NCI-H1694 treated with DMSO at 0.1 percent for 48 hours (cell line): Measurements from ENCODE around the gene RAD51C.
"Not testable (repeated sequence)": the region's sequence is repeated elsewhere in the genome, so short reads cannot be mapped to it uniquely, and the experiment has no call there.

Experiments
- DNase-seq: peaks from one replicate; lab custom pipeline; 2025; lab: John Stamatoyannopoulos, UW

RAD51C gene

DNA sequence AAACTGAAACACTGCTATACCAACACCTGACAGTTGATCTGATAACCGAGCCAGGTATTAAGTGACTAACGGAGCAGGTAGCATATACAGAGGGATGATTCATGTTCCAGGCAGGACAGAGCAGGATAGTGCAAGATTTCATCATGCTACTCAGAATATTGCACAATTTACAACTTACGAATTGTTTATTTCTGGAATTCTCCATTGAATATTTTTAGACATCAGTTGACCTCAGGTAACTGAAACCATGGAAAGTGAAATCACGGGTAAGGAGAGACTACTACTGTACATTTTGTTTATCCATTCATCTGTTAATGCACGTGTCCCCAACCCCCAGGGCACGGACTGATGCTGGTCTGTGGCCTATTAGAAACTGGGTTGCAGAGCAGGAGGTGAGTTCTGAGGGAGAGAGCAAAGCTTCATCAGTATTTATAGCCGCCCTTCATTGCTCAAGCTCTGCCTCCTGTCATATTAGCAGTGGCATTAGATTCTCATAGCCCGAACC, 48.8 kb downstream of the RAD51C start:
- no peak for DNase-seq

DNA sequence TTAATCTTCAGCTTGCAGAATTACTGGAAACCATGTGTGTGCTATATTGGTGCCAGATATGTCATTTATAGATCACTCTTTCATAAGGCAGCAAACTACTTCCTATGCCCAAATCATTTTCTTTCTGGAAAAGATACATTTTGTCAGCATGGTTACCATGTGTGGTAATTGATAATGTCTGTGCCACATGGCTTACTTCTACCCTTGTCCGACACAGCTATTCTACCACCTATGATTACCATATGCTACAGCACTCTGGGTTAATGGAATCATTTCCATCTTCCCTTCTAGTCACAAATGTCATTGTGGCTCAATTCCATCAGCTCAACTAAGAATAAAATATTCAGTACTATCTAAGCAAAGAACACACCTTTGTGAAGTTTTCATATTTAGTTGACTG, 55.3 kb downstream of the RAD51C start:
- DNase-seq, result no peak

DNA sequence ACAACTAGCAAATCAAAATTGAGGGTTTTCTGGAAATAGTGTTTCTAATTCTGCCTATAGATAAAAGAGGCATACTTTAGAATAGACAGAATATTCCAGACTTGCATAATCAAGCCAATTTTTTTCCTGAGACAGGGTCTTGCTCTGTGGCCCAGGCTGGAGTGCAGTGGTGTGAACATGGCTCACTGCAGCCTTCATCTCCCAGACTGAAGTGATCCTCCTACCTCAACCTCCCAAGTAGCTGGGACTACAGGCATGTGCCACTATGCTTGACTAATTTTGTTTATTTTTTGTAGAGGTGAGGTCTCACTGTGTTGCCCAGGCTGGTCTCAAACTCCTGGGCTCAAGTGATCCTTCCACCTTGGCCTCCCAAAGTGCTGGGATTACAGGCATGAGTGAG, 57.2 kb downstream of the RAD51C start:
- not testable (repeated sequence) for DNase-seq

DNA sequence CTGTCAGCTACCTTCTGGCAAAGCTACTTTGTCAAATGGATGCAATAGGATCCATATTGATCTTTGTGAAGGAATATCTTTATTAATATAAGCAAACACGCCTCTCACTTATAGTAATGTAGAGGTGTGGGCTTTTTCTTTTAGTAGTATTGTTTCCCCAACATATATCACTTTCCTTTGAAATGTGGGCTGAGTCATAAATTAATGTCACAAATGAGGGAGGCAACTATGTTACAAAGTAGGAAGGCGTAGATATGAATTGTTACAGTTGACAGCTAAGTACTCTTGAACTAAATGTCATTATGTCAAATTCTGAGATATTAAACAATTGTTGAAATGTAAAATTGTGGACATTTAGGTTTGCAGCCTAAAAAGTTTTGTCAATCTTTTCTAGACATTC, 60.6 kb downstream of the RAD51C start:
- DNase-seq, result no peak

DNA sequence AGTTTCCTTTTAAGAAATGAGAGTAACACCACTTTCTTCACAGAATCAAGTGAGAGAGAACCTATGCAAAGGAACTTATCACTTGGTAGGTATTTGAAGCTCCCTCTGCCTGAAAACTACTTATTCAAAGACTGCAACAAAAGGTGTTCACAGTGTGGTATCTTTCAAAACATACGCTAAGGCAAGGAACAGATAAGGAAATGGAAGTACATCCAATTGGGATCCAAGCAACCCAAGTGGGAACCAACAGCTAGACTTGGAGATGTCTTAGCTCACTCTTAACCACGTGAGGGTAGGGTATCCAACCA, 62.8 kb downstream of the RAD51C start:
- no peak for DNase-seq

DNA sequence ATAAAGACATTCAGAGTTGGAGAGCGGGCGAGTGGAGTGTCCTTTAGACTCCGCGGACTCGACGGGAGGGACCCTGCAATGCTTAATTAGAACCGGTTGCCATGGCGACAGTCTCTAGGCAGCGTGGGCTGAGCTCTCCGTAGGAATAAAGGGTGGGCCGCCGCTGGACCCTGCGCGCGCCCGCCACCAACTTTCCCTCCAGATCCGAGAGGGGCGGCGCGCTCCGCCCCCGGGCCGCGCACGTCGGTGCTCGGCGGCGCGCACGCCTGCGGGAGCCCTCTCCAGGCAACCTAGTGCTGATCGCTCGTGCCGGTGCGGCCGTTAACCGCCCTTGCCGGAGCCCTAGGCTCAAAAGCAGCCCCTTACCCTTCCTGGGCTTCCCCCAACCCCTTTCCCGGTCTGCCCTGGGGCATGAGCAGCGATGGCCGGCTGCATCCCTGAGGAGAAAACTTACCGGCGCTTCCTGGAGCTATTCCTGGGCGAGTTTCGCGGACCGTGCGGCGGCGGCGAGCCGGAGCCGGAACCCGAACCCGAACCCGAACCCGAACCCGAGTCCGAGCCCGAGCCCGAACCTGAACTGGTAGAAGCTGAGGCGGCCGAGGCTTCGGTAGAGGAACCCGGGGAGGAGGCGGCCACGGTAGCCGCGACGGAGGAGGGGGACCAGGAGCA, 63.3 kb downstream of the RAD51C start, which contains the start of gene PPM1E:
PPM1E (plus strand) TSS at position 278 of the 669 bp plus-strand sequence.
- DNase-seq, result peak; percentile 84

DNA sequence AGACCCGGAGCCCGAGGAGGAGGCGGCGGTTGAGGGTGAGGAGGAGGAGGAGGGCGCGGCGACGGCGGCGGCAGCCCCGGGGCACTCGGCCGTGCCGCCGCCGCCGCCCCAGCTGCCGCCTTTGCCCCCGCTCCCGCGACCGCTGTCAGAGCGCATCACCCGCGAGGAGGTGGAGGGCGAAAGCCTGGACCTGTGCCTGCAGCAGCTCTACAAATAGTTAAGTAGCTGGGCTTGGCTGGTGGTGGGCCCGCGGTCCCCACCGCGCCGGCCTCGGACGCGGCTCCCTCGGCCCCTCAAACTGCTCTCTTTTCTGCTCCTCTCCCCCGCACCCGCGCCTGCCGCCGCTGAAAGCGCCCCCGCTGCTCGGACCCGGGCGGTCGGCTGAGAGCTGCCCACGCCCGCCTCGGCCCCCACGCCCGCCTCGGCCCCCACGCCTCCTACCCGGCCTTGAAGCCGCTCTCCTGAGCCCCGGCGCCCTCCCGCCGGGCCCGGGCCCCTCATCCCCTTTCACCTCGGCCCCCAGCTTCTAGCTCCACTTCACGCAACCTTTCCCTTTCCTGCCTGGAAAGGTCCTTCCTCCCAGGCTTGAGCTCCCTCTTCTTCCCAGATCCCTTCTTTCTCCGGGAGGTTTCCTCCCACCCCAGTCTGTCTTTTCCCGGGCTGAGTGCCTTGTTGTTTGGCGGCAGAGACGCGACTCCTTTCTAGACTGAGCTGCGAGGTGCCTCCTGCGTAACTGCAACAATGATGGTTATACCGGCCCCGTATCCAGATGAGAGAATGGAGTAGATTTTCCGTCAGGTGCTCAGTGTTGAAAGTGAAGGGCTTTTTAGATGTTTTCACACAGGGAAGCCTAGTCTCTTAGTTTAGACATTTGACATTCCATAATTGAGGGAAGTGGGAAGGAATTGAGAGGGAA, 64.1 kb downstream of the RAD51C start:
- peak; percentile 34 for DNase-seq

DNA sequence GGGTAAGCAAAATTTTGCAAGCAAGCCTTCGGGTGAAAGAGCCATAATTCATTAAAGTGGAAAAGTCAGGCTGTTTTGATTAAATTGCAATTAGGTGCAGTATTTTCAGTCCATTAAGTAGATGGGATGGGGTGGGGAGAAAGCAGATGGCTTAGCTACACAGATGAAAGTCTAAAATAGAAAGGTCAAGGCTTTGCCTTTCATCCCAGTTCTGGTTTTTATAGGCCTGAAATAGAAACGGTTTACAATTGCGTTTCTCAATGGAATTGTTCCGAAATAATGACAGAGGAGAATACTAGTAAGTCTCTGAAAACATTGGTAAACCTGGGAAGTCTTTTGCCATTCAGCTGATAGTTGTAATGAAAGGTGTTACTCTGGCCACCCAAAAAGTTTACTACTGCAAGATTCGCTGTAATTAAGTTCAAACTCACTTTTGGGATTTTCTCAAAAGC, 64.8 kb downstream of the RAD51C start:
- DNase-seq, result peak; percentile 34

DNA sequence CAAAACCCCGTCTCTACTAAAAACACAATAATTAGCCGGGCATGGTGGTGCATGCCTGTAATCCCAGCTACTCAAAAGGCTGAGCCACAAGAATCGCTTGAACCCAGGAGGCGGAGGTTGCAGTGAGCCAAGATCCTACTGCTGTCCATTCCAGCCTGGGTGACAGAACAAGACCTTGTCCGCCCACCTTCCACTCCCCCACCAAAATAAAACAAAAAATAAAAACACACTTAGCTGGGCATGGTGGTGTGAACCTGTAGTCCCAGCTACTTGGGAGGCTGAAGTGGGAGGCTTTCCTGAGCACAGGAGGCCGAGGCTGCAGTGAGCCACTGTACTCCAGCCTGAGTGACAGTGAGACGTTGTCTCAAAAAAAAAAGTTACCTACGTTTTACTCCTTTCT, 66.5 kb downstream of the RAD51C start:
- DNase-seq, result no peak

DNA sequence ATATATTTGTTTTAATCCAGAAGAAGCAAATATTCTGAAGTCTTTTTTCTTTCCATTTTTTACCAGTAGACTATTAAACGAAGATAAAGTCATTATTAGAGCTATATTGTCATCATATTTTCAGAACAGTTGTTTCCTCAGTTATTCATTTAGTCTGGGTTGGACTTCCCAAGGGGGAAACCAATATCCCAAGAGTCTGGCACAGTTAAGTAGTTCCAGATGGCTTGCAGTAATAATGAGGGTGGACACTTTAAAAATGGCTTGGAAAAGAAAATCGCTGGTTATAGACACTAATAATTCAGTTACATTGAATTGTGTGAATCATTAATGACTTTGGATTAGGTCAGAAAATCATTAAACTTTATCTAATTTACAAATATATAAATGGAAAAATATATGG, 67.1 kb downstream of the RAD51C start:
- no peak for DNase-seq

DNA sequence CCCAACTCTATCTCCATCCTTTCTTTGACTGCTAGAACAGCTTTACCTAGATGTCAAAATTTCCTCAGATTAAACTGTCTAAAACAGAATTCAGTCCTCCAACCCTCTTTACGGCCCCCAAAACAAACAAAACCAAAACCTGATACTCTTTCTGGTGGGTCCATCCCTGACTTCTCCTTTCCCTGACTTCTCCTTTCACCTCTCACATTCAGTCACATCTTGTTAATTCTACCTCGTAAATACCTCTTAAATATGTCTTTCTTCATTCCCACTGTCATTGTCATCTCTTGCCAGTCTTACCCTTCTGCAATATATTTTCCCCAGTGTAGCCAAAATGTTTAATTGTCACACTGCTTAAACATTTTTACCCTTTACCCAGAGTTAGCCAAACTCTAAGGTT, 67.8 kb downstream of the RAD51C start:
- no peak for DNase-seq

DNA sequence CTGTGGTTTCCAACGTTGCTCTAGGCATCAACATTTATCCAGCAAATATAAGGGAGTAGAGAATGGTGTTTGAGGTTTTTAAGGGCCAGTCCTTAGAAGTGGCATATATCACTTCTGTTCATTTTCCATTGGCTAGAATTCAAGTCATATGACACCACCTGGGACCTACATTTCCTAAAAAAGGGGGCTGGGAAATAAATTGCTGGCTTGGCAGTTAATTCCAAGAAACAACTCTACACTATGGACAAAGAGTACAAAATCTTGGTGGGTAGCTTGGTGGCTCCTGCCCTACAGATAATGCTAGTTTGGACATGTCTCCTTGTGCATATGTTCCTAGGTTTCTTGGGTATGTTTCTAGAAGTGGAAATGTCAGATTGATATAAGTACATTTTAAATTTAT, 70.9 kb downstream of the RAD51C start:
- no peak for DNase-seq

DNA sequence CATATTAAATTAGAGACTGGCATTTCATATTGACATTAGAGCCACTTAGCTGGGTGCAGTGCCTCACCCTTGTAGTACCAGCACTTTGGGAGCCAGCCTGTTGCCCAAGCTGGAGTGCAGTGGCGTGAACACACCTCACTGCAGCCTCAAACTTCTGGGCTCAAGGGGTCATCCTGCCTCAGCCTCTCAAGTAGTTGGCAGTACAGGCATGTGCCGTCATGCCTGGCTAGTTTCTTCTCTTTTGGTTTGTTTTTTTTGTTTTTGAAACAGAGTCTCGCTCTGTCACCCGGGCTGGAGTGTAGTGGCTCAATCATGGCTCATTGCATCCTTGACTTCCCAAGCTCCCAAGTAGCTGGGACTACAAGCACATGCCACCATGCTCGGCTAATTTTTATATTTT, 72.0 kb downstream of the RAD51C start:
- no peak for DNase-seq

DNA sequence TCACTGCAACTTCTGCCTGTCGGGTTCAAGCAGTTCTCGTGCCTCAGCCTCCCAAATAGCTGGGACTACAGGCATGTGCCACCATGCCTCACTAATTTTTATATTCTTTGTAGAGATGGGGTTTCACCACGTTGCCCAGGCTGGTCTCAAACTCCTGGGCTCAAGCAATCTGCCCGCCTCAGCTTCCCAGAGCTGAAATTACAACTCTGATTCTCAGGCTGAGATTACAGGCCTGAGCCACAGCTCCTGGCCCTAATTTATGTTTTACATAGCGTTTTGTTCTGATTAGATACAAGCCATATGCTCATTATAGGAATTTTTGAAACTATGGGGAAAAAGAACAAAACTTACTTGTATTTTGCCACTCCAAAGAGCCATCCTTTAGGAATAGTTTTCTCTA, 86.1 kb downstream of the RAD51C start:
- not testable (repeated sequence) for DNase-seq

DNA sequence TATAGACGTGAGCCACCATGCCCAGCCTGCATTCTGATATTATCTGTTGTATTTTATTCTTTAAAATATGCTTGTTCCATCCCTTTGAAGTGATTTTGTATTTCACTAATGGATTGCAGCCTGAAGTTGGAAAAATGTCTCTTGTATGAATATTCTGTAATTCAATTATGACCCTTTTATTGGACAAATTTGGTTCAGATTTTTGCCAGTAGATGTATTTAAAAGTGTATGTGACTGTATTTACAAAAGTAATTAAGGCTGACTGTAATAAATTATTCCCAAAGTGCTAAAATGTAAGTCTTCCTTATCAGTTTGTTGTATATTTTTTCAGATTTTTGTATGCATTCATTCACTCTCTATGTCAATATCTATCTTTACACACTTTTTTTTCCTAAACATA, 87.0 kb downstream of the RAD51C start:
- DNase-seq, result no peak

DNA sequence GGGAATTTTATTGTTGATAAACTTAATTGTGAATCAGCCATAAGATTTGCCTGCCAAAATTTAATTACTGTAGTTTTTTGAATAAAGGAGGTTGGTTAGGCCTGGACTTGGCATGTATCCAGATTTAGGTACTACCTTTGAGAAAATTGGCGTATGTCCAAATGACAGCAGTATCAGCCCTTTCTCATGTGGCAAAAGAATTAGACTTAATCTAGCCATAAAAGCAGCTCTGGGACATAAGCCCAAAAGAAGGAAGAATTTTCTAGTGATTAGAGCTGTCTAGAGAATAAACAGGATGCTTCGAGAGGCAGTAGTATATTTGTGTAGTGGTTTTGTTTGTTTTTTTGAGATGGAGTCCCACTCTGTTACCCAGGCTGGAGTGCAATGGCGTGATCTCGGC, 91.0 kb downstream of the RAD51C start:
- DNase-seq, result no peak

DNA sequence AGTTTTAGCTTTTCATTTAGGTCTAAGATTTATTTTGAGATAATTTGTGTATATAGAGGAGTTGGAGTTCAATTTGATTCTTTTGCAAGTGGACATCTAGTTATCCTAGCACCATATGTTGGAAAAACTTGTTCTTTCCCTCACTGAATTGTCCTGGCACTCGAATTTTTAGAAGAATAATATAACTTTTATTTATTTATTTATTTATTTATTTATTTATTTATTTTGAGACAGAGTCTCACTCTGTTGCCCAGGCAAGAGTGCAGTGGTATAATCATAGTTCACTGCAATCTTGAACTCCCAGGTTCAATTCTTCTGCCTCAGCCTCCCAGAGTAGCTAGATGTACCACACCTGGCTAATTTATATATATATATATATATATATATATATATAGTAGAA, 92.7 kb downstream of the RAD51C start:
- DNase-seq, result no peak
